Gastrocnemius medialis (tissue), 4 donors: Measurements from ENCODE around the gene RSU1.

Source experiments
- CTCF ChIP-seq, 5 experiments: fragments of 450-650 bp in 3 of 5; fragments of 200-600 bp in 2 of 5; sonication (generic) in 2 of 5; IDR thresholded peaks in 4 of 5; conservative IDR thresholded peaks in 1 of 5; 1 replicate in 4 of 5; 2 replicates in 1 of 5; pipeline ENCODE4 v1.5.1; 2016 to 2019; ENCODE audit warnings: antibody characterized with exemption in 5 of 5, mild to moderate bottlenecking in 3 of 5, moderate library complexity in 3 of 5
- POLR2A ChIP-seq, 2 donors: fragments of 450-650 bp; IDR thresholded peaks; one replicate each; pipeline ENCODE4 v1.6.1; 2017; ENCODE audit warnings: antibody characterized with exemption in 2 of 2, mild to moderate bottlenecking in 2 of 2, moderate library complexity in 2 of 2

GRCh38 chr10:16699435-16700057 is 117.7 kb downstream of the RSU1 start:
- TF ChIP-seq CTCF (IDR thresholded peaks at IDR 0.05 in 4 of 5, conservative IDR thresholded peaks at IDR 0.05 in 1 of 5) (no peak), POLR2A (IDR thresholded peaks at IDR 0.05) (no peak)
